NOMO-1 treated with dmso at 0.1 percent for 144 hours (cell line): ENCODE measurements around the gene CSF1.
"Not testable (repeated sequence)": the region's sequence is repeated elsewhere in the genome, so short reads cannot be mapped to it uniquely, and the experiment has no call there.

ENCODE experiments used
- DNase-seq: peaks from one replicate; lab custom pipeline; 2025; ENCODE audit not compliant: unreplicated experiment; lab: John Stamatoyannopoulos, UW

The CSF1 gene

GRCh38 chr1:109933856-109934711, 23.4 kb downstream of the CSF1 start:
- DNase-seq: no peak

GRCh38 chr1:109935451-109935900, 24.8 kb downstream of the CSF1 start:
- DNase-seq: no peak

GRCh38 chr1:109937738-109938137, 27.1 kb downstream of the CSF1 start:
- no peak for DNase-seq

DNA sequence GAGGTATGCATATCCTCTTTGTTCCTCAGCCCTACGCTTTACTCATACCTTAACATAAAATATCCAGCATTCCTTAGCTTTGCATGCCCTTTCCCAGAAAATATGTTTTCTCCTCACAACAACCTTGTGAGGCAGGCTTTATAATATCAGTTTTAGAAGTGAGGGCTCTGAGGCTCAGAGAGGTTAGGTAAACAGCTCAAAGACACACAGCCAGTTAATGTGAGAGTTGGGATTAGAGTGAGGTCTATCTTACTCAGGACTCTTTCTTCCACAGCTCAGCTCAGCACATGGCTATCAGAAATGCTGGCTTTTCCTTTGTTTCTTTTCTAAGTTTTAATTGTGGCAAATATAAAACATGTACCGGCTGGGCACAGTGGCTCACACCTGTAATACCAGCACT, 27.9 kb downstream of the CSF1 start:
- no peak for DNase-seq

GRCh38 chr1:109942434-109942833, 31.8 kb downstream of the CSF1 start:
- no peak for DNase-seq

DNA sequence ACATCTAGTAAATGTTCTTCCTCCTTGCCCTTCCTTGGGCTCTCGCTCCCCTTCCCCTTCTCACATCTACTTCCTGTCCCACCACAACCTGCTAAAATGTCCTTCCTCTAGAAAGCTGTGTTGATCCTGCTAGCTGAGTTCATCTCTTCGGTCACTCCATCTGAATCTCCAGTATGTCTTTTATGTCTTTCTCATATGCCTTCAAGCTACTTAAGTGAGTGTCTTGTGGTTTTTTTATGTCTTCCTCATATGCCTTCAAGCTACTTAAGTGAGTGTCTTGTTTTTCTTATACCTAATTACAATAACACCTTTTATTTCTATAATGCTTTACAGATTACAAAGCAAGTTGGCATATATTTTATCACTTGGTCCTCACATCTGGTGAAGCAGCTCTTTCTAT, 33.9 kb downstream of the CSF1 start:
- DNase-seq: peak; percentile 16

DNA sequence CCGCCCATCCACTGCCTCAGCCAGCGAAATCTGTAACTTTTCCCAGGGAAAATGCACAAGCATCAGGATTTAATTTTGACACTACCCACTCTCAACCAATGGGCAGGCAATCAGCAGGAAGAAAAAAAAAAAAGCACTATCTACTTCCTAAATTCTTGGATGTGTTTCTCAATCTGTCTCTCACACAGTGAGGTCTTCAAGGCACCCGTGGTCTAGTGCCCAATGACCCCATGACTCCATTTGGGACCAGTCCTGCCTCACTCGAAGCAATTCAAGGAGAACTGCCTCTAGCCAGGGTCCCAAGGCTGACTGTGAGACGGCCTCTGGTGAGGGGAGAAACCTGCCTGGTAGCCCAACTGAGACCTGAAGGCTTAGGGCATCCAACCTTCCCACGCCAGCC, 35.9 kb downstream of the CSF1 start:
- no peak for DNase-seq

DNA sequence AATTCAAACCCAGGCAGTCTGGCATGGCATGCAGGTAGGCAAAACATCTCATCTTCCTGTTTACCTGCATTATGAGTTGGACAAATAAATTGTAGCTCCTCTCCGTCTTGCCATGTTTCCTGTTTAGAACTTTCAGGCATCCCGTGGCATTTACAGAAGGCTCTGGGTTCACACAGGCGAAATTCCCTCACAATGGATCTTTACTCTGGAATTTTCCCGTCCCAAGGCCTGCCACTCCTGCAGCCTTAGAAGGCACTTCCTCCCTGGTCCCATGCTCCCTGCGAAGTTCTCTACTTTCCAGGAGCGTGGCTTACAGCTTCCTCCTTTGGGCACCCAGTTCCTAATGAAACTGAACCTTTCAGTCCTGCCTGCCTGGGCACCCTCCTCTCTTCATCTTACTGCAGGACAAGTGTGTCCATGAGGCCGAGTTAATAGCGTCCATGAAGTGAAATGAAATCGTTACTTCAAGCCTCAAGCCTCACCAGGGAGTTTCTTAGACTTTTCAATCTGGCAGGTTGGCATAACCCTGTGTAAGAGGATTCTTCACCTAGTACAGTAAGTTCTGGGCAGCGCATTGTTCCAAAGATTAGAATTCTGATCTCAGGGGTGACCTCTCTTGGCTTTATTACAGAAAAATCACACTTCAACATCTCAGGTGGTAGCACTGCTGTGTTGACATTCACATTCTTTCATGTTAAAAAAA, 37.1 kb downstream of the CSF1 start:
- no peak for DNase-seq

DNA sequence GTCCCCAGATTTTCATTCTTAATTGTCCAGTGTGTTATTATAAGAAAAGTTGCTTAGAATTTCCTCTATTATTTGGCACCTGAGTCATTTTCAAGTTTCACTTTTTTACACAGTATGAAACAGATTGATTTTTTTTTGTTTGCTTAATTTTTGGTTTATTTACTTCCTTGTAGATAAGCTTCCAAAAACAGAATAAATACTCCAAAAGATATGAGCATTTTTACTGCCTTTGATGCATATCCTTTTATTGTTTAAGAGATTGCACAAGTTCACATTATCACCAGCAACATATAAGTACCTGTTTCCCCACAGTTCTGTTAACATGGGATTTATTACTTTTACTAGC, 37.6 kb downstream of the CSF1 start:
- no peak for DNase-seq

- no peak for DNase-seq
Measured at GRCh38 chr1:109950038-109950437, 39.4 kb downstream of the CSF1 start.

DNA sequence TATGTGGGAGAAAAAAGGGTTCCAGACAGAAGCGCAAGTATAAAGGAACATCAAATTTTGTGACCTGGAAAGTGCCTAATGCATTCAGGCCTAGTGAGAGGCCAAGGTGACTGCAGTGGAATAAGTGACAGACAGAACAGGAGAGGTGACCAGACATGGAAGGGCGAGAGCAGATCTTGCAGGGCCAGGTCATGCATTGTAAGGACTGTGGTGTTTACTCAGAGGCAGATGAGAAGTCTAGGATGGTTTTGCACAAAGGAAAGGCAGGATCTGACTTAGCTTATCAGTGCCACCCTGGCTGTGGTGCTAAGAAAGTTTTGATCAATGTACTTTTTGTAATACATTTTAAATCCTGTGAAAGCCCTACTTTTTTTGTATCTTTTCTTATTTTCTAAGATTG, 39.9 kb downstream of the CSF1 start:
- no peak for DNase-seq

DNA sequence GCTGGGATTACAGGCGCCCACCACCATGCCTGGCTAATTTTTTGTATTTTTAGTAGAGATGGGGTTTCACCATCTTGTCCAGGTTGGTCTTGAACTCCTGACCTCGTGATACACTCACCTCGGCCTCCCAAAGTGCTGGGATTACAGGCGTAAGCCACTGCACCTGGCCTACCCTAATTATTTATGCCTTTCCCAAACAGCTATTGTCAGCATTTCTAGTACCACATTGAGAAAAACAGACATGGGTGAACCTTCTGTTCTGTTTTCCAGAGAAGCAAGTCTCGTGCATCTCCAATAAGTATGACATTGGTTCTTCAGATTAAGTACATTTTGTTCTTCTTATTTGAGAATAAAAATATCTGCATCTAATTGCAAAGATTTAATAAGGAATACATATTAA, 40.9 kb downstream of the CSF1 start:
- not testable (repeated sequence) for DNase-seq

DNA sequence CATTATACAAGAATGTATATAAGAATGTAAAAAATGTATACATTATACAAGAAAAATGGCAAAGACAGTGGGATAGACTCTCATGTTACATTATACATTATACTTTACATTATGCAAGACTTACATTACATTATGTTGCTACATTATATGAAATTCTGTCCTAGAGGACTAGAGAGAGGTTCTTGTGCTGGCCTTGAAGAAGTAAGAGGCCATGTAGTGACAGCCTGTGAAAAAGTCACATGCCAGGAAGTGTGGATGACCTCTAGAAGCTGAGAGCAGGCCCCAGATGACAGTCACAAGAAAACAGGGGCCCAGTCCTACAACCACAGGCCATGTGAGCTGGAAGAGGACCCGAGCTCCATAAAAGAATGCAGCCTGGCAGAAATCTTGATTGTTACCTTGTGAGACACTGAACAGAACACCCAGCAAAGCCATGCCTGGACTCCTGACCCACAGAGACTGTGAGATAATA, 43.4 kb downstream of the CSF1 start:
- no peak for DNase-seq

- DNase-seq: no peak
Measured at GRCh38 chr1:109959632-109959973, 49.0 kb downstream of the CSF1 start.

- no peak for DNase-seq
Measured at GRCh38 chr1:109959974-109960744, 49.5 kb downstream of the CSF1 start.

- no peak for DNase-seq
Measured at GRCh38 chr1:109960745-109961094, 50.1 kb downstream of the CSF1 start.

- no peak for DNase-seq
Measured at GRCh38 chr1:109963864-109964263, 53.2 kb downstream of the CSF1 start.

DNA sequence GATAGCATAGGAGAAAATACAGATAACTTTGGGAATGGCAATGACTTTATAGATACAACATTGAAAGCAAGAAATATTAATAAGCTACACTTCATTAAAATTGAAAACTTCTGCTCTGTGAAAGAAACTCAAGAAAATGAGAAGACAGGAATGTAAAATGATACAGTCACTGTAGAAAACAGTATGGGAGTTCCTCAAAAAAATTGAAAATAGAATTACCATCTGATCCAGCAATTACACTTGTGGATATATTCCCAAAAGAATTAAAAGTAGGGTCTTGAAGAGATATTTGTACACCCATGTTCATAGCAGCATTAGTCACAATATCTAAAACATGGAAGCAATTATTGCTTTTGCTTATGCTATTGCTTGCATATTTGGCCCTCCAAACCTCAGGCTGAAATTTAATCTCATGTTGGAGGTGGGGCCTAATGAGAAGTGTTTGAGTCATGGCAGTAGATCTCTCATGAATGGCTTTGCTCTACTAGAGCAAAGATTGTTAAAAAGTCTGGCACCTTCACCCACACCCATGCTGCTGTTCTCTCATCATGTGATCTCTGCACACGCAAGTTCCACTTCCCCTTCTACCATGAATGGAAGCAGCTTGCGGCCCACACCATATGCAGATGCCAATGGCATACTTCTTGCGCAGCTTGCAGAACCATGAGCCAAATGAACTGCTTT, 58.6 kb downstream of the CSF1 start:
- no peak for DNase-seq

GRCh38 chr1:109969907-109970306, 59.3 kb downstream of the CSF1 start:
- no peak for DNase-seq

DNA sequence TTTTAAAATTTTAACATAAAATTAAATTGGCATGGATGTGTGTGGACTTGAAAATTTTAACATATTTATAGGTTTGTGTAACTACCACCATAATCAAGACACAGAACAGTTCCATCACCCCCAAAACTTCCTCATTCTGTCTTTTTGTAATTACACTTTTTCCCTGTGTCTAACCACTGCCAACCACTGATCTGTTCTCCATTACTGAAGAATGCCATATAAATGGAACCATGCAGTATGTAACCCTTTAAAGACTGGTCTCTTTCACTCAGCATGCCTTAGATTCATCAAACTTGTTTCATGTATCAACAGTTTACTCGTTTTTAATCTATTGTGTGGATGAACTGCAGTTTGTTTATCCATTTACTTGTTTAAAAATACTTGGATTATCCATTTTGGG, 60.9 kb downstream of the CSF1 start:
- no peak for DNase-seq

- DNase-seq: no peak
Measured at GRCh38 chr1:109974191-109974590, 63.5 kb downstream of the CSF1 start.
